Measurements from ENCODE around the gene ASIC4.

Gene ASIC4

GRCh38 chr2:219536967-219537366 lies 22.7 kb downstream of the ASIC4 start:
- DNase-seq = no peak

- DNase-seq = no peak
These were observed 23.6 kb downstream of the ASIC4 start for GRCh38 chr2:219537657-219538488.

- DNase-seq = peak; percentile 39
These were observed 24.2 kb downstream of the ASIC4 start for GRCh38 chr2:219538504-219538951.

- no peak for DNase-seq
These were observed 24.9 kb downstream of the ASIC4 start for GRCh38 chr2:219538956-219539788.

- no peak for DNase-seq
These were observed 25.8 kb downstream of the ASIC4 start for GRCh38 chr2:219539926-219540678.

- no peak for DNase-seq
These were observed 26.7 kb downstream of the ASIC4 start for GRCh38 chr2:219540784-219541504.

- DNase-seq = peak; percentile 98
These were observed 27.4 kb downstream of the ASIC4 start for GRCh38 chr2:219541611-219542180.

- peak; percentile 91 for DNase-seq
These were observed 28.8 kb downstream of the ASIC4 start for GRCh38 chr2:219542931-219543595.

GRCh38 chr2:219543596-219544358 lies 29.5 kb downstream of the ASIC4 start, which contains the start of the genes CHPF and TMEM198:
Gene CHPF, minus strand, starts transcription at chr2:219543809. Its CDS starts 271 bp downstream, at chr2:219543538.
Gene TMEM198, plus strand, starts transcription at chr2:219544028. Its CDS starts 700 bp downstream, at chr2:219544728.
- peak; percentile 98 for DNase-seq

- DNase-seq = no peak
These were observed 30.3 kb downstream of the ASIC4 start for GRCh38 chr2:219544567-219544966.

GRCh38 chr2:219545295-219545942 lies 31.1 kb downstream of the ASIC4 start:
- no peak for DNase-seq

GRCh38 chr2:219545943-219546352 lies 31.7 kb downstream of the ASIC4 start:
- no peak for DNase-seq

- no peak for DNase-seq
These were observed 33.3 kb downstream of the ASIC4 start for GRCh38 chr2:219547621-219548020.

GRCh38 chr2:219548990-219549389 lies 34.7 kb downstream of the ASIC4 start:
- DNase-seq = no peak

- no peak for DNase-seq
These were observed 35.3 kb downstream of the ASIC4 start for GRCh38 chr2:219549619-219550018.

GRCh38 chr2:219551441-219552381 lies 37.4 kb downstream of the ASIC4 start:
- peak; percentile 81 for DNase-seq

- peak; percentile 99 for DNase-seq
These were observed 38.3 kb downstream of the ASIC4 start for GRCh38 chr2:219552382-219553167.

- no peak for DNase-seq
These were observed 38.8 kb downstream of the ASIC4 start for GRCh38 chr2:219553168-219553417.

Data from right kidney (tissue), 1 donor.